ENCODE measurements around the gene AGAP1.

Gene AGAP1

DNA sequence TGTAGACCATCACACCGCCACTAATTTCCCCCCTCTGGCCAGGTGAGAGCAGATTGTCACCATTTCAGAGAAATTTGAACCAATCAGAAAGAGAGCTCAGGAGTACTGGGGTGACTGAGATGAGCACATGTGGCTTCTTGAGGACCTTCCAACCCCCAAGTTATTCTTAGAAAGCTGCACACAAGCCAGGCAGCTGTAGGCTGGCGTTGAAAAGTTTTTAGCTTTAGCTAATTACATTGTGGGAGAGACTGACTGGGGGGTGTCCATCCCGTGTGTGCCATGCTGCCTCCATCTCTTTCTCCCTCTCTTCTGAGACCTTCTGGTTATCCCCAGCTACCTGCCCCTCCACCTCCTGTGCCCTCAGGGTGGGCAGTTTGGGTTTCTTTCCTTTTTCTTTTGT, 154.0 kb downstream of the AGAP1 start:
- H3K9me3 ChIP-seq (ENCODE audit: control insufficient read depth, insufficient read depth, low read length) = no peaks in the 10 kb centered on the region
- no peaks in the 10 kb centered on the region for H4K20me1 ChIP-seq (ENCODE audit: control insufficient read depth, insufficient read depth, low read depth, low read length)
- H3K27ac ChIP-seq (ENCODE audit: low read depth, low read length) = no peak overlapping the region
- H3K79me2 ChIP-seq (ENCODE audit: control insufficient read depth, low read length) = no peaks in the 10 kb centered on the region
- no peaks in the 10 kb centered on the region for H3K4me1 ChIP-seq (ENCODE audit: control insufficient read depth, low read length)
- no peaks in the 10 kb centered on the region for H3K27me3 ChIP-seq (ENCODE audit: control insufficient read depth, low read length)
- no peak for TF ChIP-seq EZH2phosphoT487 (IDR thresholded peaks at IDR 0.05; ENCODE audit: borderline replicate concordance, low read length)
- TF ChIP-seq, protein P1, sequence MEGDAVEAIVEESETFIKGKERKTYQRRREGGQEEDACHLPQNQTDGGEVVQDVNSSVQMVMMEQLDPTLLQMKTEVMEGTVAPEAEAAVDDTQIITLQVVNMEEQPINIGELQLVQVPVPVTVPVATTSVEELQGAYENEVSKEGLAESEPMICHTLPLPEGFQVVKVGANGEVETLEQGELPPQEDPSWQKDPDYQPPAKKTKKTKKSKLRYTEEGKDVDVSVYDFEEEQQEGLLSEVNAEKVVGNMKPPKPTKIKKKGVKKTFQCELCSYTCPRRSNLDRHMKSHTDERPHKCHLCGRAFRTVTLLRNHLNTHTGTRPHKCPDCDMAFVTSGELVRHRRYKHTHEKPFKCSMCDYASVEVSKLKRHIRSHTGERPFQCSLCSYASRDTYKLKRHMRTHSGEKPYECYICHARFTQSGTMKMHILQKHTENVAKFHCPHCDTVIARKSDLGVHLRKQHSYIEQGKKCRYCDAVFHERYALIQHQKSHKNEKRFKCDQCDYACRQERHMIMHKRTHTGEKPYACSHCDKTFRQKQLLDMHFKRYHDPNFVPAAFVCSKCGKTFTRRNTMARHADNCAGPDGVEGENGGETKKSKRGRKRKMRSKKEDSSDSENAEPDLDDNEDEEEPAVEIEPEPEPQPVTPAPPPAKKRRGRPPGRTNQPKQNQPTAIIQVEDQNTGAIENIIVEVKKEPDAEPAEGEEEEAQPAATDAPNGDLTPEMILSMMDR (IDR thresholded peaks at IDR 0.05; ENCODE audit: low read depth, low read length, poor library complexity, severe bottlenecking) = no peak
- no peaks in the 10 kb centered on the region for H3K36me3 ChIP-seq (ENCODE audit: control insufficient read depth, low read length)
- H3K9me2 ChIP-seq (replicated peaks; ENCODE audit: control insufficient read depth, low read length) = no peaks in the 10 kb centered on the region
- H3K4me3 ChIP-seq (ENCODE audit: low read length) = no peak overlapping the region
- no peak overlapping the region for H3K4me2 ChIP-seq (ENCODE audit: low read length)
- H3F3A ChIP-seq (ENCODE audit: control insufficient read depth, insufficient read depth) = no peaks in the 10 kb centered on the region

DNA sequence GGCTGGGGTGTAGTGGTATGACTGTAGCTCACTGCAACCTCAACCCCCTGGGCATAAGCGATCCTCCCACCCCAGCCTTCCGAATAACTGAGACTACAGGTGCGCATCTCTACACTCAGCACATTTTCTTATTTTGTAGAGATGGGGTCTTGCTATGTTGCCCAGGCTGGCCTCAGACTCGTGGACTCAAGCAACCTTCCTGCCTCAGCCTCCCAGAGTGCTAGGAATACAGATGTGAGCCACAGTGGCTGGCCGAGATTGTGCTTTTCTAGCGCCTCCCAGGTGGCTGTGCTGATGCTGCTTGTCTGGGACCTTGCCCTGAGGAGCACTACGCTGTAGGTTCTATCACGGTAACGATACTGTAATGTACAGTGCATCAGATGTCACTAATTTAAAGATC, 155.6 kb downstream of the AGAP1 start:
- H4K20me1 ChIP-seq (ENCODE audit: control insufficient read depth, insufficient read depth, low read depth, low read length) = no peaks in the 10 kb centered on the region

DNA sequence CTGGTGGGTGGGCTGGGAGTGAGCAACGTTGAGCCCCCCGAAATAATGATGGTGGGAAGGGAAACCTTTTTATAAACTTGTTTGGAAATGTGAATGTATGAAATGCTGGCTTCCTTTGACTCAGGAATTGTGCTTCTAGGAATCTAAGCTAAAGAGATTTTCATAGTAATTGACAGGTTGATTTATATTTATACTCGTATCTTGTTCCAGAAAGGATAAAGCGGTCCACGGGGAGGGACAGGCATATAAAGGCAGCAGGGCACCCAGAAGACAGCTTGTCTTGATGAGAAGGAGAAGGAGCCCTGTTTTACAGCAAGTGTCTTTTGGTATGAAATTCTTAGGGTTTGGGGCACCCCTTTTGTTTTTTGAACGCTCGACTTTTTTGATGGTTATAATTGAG, 157.8 kb downstream of the AGAP1 start:
- TF ChIP-seq EZH2phosphoT487 (IDR thresholded peaks at IDR 0.05; ENCODE audit: borderline replicate concordance, low read length) = no peak
- TF ChIP-seq, protein P1 (IDR thresholded peaks at IDR 0.05; ENCODE audit: low read depth, low read length, poor library complexity, severe bottlenecking) = no peak
- no peaks in the 10 kb centered on the region for H3K4me1 ChIP-seq (ENCODE audit: control insufficient read depth, low read length)
- no peak overlapping the region for H3K27ac ChIP-seq (ENCODE audit: low read depth, low read length)
- H3K9me2 ChIP-seq (replicated peaks; ENCODE audit: control insufficient read depth, low read length) = no peaks in the 10 kb centered on the region
- no peaks in the 10 kb centered on the region for H3K27me3 ChIP-seq (ENCODE audit: control insufficient read depth, low read length)
- H3K36me3 ChIP-seq (ENCODE audit: control insufficient read depth, low read length) = no peaks in the 10 kb centered on the region
- H3K4me3 ChIP-seq (ENCODE audit: low read length) = no peak overlapping the region
- H3F3A ChIP-seq (ENCODE audit: control insufficient read depth, insufficient read depth) = no peaks in the 10 kb centered on the region
- H3K4me2 ChIP-seq (ENCODE audit: low read length) = no peak overlapping the region
- no peaks in the 10 kb centered on the region for H3K79me2 ChIP-seq (ENCODE audit: control insufficient read depth, low read length)
- no peaks in the 10 kb centered on the region for H4K20me1 ChIP-seq (ENCODE audit: control insufficient read depth, insufficient read depth, low read depth, low read length)
- H3K9me3 ChIP-seq (ENCODE audit: control insufficient read depth, insufficient read depth, low read length) = no peaks in the 10 kb centered on the region

More for the DNA sequence above, 155.6 kb downstream of the AGAP1 start:
- Histone ChIP-seq H3K4me1 (ENCODE audit: control insufficient read depth, low read length) (no peaks in the 10 kb centered on the region), H3K36me3 (ENCODE audit: control insufficient read depth, low read length) (no peaks in the 10 kb centered on the region), H3K79me2 (ENCODE audit: control insufficient read depth, low read length) (no peaks in the 10 kb centered on the region), H3K9me2 (replicated peaks; ENCODE audit: control insufficient read depth, low read length) (no peaks in the 10 kb centered on the region), H3K9me3 (ENCODE audit: control insufficient read depth, insufficient read depth, low read length) (no peaks in the 10 kb centered on the region), H3K4me3 (ENCODE audit: low read length) (no peak overlapping the region), H3K27ac (ENCODE audit: low read depth, low read length) (no peak overlapping the region), H3F3A (ENCODE audit: control insufficient read depth, insufficient read depth) (no peaks in the 10 kb centered on the region), H3K4me2 (ENCODE audit: low read length) (no peak overlapping the region), H3K27me3 (ENCODE audit: control insufficient read depth, low read length) (no peaks in the 10 kb centered on the region)
- TF ChIP-seq EZH2phosphoT487 (IDR thresholded peaks at IDR 0.05; ENCODE audit: borderline replicate concordance, low read length) = no peak
- TF ChIP-seq, protein P1 (IDR thresholded peaks at IDR 0.05; ENCODE audit: low read depth, low read length, poor library complexity, severe bottlenecking) = no peak

Measured in DOHH2 (cell line).